ENCODE measurements around the gene SLC49A3.

- TF ChIP-seq CTCF (IDR thresholded peaks at IDR 0.05; ENCODE audit: insufficient read depth, low read length, poor library complexity, severe bottlenecking) (no peak), EZH2phosphoT487 (conservative IDR thresholded peaks at IDR 0.05; ENCODE audit: low read length) (no peak)
Observed at GRCh38 chr4:680091-680490, 8.9 kb downstream of the SLC49A3 start.
